IPS DF 4.7 (cell line): Measurements from ENCODE around the gene F7.
"Not testable (repeated sequence)": the region's sequence is repeated elsewhere in the genome, so short reads cannot be mapped to it uniquely, and the experiment has no call there.

Experiments used
- DNase-seq: peaks from one replicate; pipeline ENCODE4 v3.0.0-alpha.2; 2013; ENCODE audit warnings: low spot score; ENCODE audit errors: extremely low read depth

Gene F7

GRCh38 chr13:113072376-113072775 lies 33.2 kb upstream of the F7 start:
- no peak for DNase-seq

DNA sequence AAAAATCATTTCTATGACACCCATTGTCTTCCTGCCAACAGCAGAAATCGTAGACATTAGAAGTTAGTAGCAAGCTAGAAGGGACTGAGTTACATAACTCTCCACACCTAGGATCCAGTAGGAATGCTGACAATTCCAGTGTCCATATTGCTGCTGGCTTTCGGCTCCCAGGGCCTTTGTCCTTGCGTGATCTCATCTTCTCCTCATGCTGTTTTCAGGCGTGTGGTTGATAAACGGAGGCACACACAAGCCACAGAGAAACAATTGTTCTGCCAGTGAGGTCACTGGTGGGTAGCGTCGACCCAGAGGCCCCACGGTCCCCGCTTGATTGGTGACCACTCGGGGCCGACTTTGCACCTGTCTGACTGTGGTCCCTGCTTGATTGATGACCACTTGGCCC lies 31.6 kb upstream of the F7 start:
- no peak for DNase-seq

DNA sequence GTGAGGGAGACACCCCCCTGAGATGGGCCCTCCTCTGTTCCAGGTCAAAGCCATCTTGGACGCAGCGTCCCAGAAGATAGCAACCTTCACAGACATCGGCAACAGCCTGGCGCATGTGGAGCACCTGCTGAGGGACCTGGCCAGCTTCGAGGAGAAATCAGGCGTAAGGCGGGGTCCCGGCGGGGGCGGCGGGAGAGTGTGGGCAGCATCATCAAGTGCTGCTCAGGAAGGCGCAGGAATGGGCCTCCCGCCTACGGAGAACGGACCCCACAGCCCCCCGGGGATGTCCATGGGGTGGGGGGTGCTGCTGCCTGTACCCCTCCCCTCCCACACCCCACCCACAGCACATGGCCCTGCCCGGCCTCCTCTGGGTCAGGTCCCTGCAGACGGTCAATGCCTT lies 31.2 kb upstream of the F7 start:
- DNase-seq = no peak

DNA sequence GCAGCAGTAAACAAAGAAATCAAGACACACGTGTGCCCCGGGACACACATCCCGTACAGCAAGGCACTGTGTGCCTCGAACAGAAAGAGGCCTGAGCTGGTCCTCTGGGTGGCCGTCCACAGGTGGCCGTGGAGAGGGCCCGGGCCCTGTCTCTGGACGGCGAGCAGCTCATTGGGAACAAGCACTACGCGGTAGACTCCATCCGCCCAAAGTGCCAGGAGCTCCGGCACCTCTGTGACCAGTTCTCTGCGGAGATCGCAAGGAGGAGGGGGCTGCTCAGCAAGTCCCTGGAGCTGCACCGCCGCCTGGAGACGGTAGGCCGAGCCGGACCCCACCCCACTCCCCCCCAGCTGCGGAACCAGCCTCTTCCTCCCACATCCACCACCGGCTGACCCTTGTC lies 30.7 kb upstream of the F7 start:
- DNase-seq = no peak

- DNase-seq = no peak
These were observed 29.9 kb upstream of the F7 start for GRCh38 chr13:113075711-113076110.

DNA sequence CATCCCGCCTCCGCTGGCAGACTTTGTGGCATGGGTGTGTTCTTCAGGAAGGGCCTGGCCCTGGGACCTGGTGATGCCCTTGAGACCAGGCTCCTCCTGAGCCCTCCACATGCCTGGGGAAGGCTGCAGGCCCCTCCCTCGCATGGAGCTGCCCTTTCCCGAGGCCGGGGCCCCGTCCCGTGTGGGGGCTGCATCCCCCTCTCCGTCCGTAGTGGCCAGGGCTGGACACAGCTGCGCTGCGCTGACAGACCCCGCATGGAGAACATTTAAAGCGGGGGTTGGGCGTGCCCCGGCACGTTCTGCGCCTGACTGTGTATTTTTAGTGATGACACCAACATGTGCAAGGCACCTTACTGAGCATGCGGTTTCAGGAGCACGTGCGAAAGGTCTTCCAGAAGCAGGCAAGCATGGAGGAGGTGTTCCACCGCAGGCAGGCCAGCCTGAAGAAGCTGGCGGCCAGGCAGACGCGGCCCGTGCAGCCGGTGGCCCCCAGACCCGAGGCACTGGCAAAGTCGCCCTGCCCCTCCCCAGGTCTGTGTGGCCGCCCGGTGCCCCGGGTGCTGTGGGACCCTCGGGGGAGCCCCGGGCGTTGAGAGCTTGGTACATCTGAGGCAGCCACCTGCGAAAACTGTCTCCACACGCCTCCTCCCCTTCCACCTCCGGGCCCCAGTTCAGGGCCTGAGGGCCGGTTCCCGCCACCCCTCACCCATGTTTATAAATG lies 28.8 kb upstream of the F7 start:
- no peak for DNase-seq

GRCh38 chr13:113077566-113077952 lies 28.0 kb upstream of the F7 start:
- no peak for DNase-seq

DNA sequence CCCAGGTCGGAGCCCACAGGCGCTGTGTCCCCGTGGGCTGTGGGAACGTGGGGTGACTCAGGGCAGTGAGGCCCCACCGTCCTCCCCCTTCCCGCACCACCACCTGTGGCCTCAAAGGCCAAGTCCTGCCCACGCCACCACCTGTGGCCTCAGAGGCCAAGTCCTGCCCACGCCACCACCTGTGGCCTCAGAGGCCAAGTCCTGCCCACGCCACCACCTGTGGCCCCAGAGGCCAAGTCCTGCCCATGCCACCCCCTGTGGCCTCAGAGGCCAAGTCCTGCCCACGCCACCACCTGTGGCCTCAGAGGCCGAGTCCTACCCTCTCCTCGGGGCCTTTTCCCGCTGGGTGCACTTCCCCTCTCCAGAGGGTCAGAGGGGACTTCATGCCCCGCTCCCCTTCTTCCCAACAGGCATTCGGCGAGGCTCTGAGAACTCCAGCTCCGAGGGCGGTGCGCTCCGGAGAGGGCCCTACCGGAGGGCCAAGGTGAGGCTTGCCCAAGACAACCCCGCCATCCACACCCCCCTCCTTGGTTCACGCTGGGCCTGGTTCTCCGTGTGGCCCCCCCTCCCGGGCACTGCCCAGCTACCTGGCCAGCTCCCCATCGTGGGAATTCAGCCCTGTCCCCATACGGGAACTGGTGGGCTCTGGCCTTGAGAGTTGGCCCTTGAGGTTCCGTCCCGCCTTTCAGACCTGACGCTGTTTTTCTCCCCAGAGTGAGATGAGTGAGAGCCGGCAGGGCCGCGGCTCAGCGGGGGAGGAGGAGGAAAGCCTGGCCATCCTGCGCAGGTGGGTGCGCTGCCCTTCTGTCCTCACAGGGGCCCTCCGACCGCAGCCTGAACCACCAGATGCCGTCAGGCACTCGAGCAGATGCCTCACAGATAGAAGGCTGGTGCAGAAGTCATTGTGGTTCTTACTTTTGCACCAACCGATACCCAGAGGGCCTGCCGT lies 27.4 kb upstream of the F7 start:
- no peak for DNase-seq

DNA sequence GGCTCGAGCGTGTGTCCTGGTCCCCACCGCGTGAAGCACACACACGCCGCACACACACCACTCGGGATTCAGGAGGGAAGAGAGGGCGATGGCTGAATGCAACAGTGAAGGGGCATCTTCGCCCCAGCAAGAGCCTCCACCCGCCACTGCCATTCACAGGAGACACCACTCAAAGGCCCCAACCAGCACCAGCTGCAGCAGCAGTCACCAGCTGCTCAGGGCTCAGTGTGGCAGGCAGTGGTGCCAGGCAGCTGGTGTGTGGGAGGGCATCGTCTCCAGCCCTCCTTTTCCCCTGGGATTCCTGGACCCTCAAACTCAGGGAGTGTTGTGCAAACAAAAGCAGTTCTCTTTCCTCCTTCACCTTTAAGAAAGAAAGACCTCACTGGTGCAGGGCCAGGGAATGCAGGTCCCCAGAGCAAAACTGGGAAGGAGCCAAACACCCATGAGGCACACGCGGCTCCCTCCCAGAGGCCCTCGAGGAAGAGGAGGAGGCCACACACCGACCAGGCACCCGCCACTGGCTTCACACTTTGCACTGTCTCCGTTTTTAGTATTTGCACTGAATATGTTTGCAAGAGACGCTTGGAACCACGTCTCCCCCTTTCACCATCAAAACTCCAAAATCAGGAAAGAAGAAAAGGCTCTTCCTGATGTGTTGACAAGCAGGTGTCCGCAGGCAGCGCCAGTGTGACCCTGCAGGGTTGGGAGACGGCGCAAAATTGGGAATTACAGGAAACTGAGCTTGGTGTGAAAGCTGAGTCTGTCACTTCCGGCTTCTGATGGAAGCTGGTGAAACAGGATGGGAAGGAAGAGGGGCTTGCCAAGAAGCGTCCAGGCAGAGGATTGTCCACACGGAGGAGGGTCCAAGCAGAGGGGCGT lies 26.4 kb upstream of the F7 start:
- no peak for DNase-seq

GRCh38 chr13:113079781-113080080 lies 25.9 kb upstream of the F7 start:
- DNase-seq = not testable (repeated sequence)

GRCh38 chr13:113080361-113080831 lies 25.2 kb upstream of the F7 start:
- no peak for DNase-seq

- no peak for DNase-seq
These were observed 24.6 kb upstream of the F7 start for GRCh38 chr13:113080901-113081521.

DNA sequence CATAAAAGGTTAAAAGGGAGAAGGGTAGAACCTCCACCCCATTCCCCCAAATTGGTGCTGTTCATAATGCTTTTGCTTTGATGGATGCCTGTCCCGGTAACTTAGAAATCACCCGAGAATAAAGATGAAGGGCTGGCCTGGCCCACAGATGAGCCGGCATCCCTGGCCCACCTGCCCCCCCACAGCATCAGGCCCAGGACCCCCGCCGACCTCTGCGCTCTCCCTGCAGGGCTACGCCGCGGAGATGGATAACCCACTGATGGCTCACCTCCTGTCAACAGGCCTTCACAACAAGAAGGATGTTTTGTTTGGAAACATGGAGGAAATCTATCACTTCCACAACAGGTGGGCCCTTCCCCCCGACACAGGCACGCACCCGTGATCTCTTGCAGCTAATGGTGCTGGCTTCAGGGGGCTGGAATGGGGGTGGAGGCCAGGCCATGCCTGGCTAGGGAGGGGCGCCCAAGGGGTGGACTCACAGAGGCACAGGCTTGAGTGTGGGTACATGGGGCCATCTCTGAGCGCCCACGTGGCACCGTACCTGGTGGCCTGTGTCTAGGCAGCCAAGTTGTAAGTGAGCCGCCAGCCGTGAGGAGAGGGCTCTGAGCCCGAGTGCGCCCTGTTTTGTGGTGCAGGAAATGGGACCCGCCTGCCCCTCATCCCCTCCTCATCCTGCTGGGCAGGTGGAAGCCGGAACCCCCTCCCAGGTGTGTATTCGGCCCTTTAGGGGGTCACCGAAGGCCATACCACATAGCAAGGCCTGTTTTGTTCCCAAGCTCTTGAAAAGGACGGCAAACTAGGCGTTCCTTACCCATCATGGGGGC lies 23.2 kb upstream of the F7 start:
- DNase-seq = no peak

- no peak for DNase-seq
These were observed 22.6 kb upstream of the F7 start for GRCh38 chr13:113083022-113083373.

- no peak for DNase-seq
These were observed 22.1 kb upstream of the F7 start for GRCh38 chr13:113083402-113084061.

DNA sequence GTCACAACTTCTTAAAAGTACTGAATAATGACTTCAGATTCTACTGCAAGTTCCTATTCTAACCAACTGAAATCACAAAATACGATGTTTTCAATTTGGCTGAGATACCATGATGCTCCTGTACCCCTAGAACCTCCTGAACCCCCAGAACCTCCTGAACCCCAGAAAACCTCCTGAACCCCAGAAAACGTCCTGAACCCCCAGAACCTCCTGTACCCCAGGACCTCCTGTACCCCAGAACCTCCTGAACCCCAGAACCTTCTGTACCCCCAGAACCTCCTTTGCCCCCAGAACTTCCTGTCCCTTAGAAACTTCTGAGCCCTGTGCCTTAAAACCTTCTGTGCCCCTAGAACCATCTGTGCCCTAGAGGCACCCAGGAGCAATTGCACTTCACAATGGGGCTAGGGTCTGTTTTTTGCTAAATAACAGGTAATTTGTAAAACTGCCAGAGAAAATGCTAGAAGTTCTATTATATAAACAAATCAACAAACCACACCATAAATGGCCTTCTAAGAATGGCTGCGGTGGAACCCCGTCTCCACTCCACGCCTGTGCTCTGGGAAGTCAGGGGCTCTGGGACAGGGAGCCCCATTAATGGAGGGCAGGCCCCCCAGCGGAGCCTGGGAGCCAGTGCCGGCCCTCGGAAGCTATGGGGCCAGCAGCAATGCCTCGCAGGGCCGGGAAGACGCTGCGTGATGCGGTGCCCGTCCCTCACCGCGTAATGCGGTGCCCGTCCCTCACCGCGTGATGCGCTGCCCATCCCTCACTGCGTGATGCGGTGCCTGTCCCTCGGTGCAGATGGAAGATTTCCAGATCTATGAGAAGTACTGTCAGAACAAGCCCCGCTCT lies 21.3 kb upstream of the F7 start:
- DNase-seq = no peak

DNA sequence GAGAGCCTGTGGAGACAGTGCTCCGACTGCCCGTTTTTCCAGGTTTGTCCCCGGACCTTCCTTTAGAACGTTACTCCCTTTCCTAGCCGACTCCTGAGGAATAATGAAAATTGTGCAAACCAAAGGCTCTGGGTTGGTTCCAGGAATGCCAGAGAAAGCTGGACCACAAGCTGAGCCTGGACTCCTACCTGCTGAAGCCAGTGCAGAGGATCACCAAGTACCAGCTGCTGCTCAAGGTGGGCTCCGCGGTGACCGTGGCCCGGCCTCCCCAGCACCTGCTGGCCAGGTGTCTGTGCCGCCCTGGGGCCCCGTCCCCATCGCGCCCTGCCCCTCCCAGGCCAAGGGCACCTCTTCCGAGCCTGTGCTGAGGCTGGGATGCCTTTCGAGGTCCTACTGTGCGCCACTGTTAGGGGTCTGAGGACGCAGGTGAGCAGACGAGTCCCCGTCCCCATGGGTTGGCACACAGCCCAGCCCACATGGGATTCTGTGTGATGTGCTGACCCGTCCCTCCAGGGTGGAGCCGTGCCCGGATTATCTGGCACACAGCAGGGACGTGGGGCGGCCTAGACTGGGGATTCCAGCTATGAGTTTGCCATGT lies 20.5 kb upstream of the F7 start:
- no peak for DNase-seq

GRCh38 chr13:113086031-113086750 lies 19.4 kb upstream of the F7 start:
- no peak for DNase-seq
